Body of pancreas (tissue), 4 donors: ENCODE measurements around the gene PLAGL2. TPM values are rescaled to one million over a fixed set of nuclear protein-coding genes. Genes with fewer than 3 reads are reported as not detected.
"Not testable (repeated sequence)": the region's sequence is repeated elsewhere in the genome, so short reads cannot be mapped to it uniquely, and the experiment has no call there.

ENCODE experiments used
- ATAC-seq: fragments of 150-250 bp; one replicate; pipeline ENCODE4 v1.9.1; 2016
- DNase-seq, 4 donors: peaks; one replicate each; pipeline ENCODE4 v3.0.0-alpha.2; 2019
- H3K27ac ChIP-seq, 4 donors: fragments of 200-600 bp; sonication (generic); 1 replicate in 3 of 4; 2 replicates in 1 of 4; pipeline versions ENCODE4 v1.5.1 to v1.6.1; 2016 to 2019; ENCODE audit warnings: mild to moderate bottlenecking in 1 of 4, mixed read lengths in 1 of 4, moderate library complexity in 1 of 4
- H3K27me3 ChIP-seq, 2 donors: fragments of 200-600 bp; sonication (generic); one replicate each; pipeline ENCODE4 v1.6.0; 2016; ENCODE audit warnings: mild to moderate bottlenecking in 1 of 2
- H3K36me3 ChIP-seq, 2 donors: fragments of 200-600 bp; sonication (generic); replicated peaks in 1 of 2; 2 replicates each; pipeline ENCODE4 v1.5.1; 2016; ENCODE audit warnings: low read depth in 2 of 2; ENCODE audit not compliant: insufficient read depth in 1 of 2
- H3K4me1 ChIP-seq: fragments of 200-600 bp; sonication (generic); one replicate; pipeline ENCODE4 v1.6.0; 2016
- H3K4me3 ChIP-seq, 2 donors: fragments of 200-600 bp; sonication (generic); 1 replicate in 1 of 2; 2 replicates in 1 of 2; pipeline ENCODE4 v1.5.1; 2016 to 2019
- H3K9me3 ChIP-seq, 3 donors: fragments of 200-600 bp; sonication (generic); 1 replicate in 2 of 3; 2 replicates in 1 of 3; pipeline ENCODE4 v1.5.1; 2016
- CTCF ChIP-seq, 7 experiments: fragments of 450-650 bp in 4 of 7; fragments of 200-600 bp in 3 of 7; sonication (generic) in 3 of 7; IDR thresholded peaks; one replicate each; pipeline ENCODE4 v1.5.1; 2016 to 2019; ENCODE audit warnings: antibody characterized with exemption in 7 of 7
- POLR2A ChIP-seq, 3 donors: fragments of 450-650 bp; IDR thresholded peaks; one replicate each; pipeline ENCODE4 v1.6.1; 2016; ENCODE audit warnings: antibody characterized with exemption in 3 of 3, mild to moderate bottlenecking in 2 of 3
- WGBS, 2 donors: methylation state at CpG; one replicate each; pipeline ENCODE4 v1.1.5; 2017; 5-methylcytosine and 5-hydroxymethylcytosine counted together
- intact Hi-C: fragments of 100-400 bp; cut with DNase I; formaldehyde crosslinking; loops from one replicate; pipeline ENCODE4 v1.15.1; 2023
- total RNA-seq, 2 donors: library from RNA; depleted of rRNA; stranded (reverse); fragments of >200 nt; gene quantifications; one replicate each; pipeline ENCODE4 v1.1.0, GENCODE V29; 2016

PLAGL2 gene
- total RNA-seq, 2 donors from 2014 or later: 4.6 to 5.2 TPM

- Histone ChIP-seq H3K9me3 (no peaks in the 10 kb centered on the region), H3K27ac (peak overlapping the region in 2 of 4 donors; percentile 6 to 22), H3K4me1 (peaks cover 68% of the 10 kb centered on the region), H3K4me3 (no peak overlapping the region), H3K36me3 (peaks cover 0 to 4% of the 10 kb centered on the region in 2 donors), H3K27me3 (no peaks in the 10 kb centered on the region)
- TF ChIP-seq CTCF (IDR thresholded peaks at IDR 0.05): no peak
- no peak for TF ChIP-seq POLR2A (IDR thresholded peaks at IDR 0.05)
- WGBS, 2 donors: 62 to 73% methylated on average over 7 to 8 of the region's 8 CpGs
- DNase-seq: no peak
- intact Hi-C loops: no loop called here
- no peak for ATAC-seq
Observed at GRCh38 chr20:32201977-32202363, 5.6 kb downstream of the PLAGL2 start.

GRCh38 chr20:32201296-32201976 is 6.1 kb downstream of the PLAGL2 start:
- H3K4me3 ChIP-seq: no peak overlapping the region
- no peaks in the 10 kb centered on the region for H3K27me3 ChIP-seq
- intact Hi-C loops: no loop called here
- DNase-seq (no peak), ATAC-seq (no peak)
- peak overlapping the region in 2 of 4 donors; percentile 0 to 22 for H3K27ac ChIP-seq
- WGBS, 2 donors: 61 to 71% methylated on average over 4 of the region's 4 CpGs
- H3K9me3 ChIP-seq: no peaks in the 10 kb centered on the region
- peaks cover 0 to 4% of the 10 kb centered on the region in 2 donors for H3K36me3 ChIP-seq
- TF ChIP-seq POLR2A (IDR thresholded peaks at IDR 0.05) (no peak), CTCF (IDR thresholded peaks at IDR 0.05) (no peak)
- peaks cover 63% of the 10 kb centered on the region for H3K4me1 ChIP-seq

GRCh38 chr20:32199006-32199405 is 8.5 kb downstream of the PLAGL2 start:
- Histone ChIP-seq H3K4me1 (peaks cover 50% of the 10 kb centered on the region), H3K27ac (no peak overlapping the region), H3K9me3 (no peaks in the 10 kb centered on the region), H3K36me3 (peaks cover 0 to 4% of the 10 kb centered on the region in 2 donors), H3K27me3 (no peaks in the 10 kb centered on the region), H3K4me3 (no peak overlapping the region)
- intact Hi-C loops: no loop called here
- no peak for DNase-seq
- TF ChIP-seq CTCF (IDR thresholded peaks at IDR 0.05) (no peak), POLR2A (IDR thresholded peaks at IDR 0.05) (no peak)
- ATAC-seq: no peak
- 59 to 68% methylated on average over 3 to 4 of the region's 4 CpGs for whole genome bisulfite sequencing, 2 donors

- DNase-seq, intact Hi-C loops, H3K9me3 ChIP-seq, H3K27me3 ChIP-seq, H3K27ac ChIP-seq, H3K36me3 ChIP-seq, ATAC-seq, H3K4me3 ChIP-seq: not testable (repeated sequence)
- 89 to 90% methylated on average over 6 to 19 of the region's 20 CpGs for WGBS, 2 donors
- peaks cover 50% of the 10 kb centered on the region for H3K4me1 ChIP-seq
Observed at GRCh38 chr20:32197136-32197535, 10.4 kb downstream of the PLAGL2 start.

GRCh38 chr20:32196613-32197012 is 10.9 kb downstream of the PLAGL2 start:
- intact Hi-C loops, DNase-seq: not testable (repeated sequence)

GRCh38 chr20:32195581-32195980 is 12.0 kb downstream of the PLAGL2 start:
- no peaks in the 10 kb centered on the region for H3K9me3 ChIP-seq
- WGBS, 2 donors: 24 to 30% methylated on average over 7 of the region's 7 CpGs
- DNase-seq (peak; percentile 15 to 62 (median 50)), ATAC-seq (peak; percentile 70)
- no peaks in the 10 kb centered on the region for H3K27me3 ChIP-seq
- peaks cover 44% of the 10 kb centered on the region for H3K4me1 ChIP-seq
- no peak overlapping the region for H3K4me3 ChIP-seq
- peak overlapping the region in 3 of 4 donors; percentile 12 to 37 (median 15) for H3K27ac ChIP-seq
- TF ChIP-seq POLR2A (IDR thresholded peaks at IDR 0.05) (no peak), CTCF (IDR thresholded peaks at IDR 0.05) (no peak)
- peaks cover 0 to 2% of the 10 kb centered on the region in 2 donors for H3K36me3 ChIP-seq
- intact Hi-C loops: no loop called here

More at GRCh38 chr20:32196613-32197012, 10.9 kb downstream of the PLAGL2 start:
- not testable (repeated sequence) for H3K4me3 ChIP-seq, H3K27me3 ChIP-seq, H3K9me3 ChIP-seq, H3K27ac ChIP-seq, ATAC-seq, H3K36me3 ChIP-seq
- 92 to 94% methylated on average over 7 to 11 of the region's 11 CpGs for WGBS, 2 donors
- peaks cover 47% of the 10 kb centered on the region for H3K4me1 ChIP-seq
